HPDE6-E6E7 (cell line): ENCODE data around the gene RAB20.
"Not testable (repeated sequence)": the region's sequence is repeated elsewhere in the genome, so short reads cannot be mapped to it uniquely, and the experiment has no call there.

Experiments
- DNase-seq: peaks from one replicate; pipeline ENCODE4 v3.0.0; 2011; ENCODE audit warnings: missing footprints; ENCODE audit errors: extremely low spot score

The RAB20 gene

DNA sequence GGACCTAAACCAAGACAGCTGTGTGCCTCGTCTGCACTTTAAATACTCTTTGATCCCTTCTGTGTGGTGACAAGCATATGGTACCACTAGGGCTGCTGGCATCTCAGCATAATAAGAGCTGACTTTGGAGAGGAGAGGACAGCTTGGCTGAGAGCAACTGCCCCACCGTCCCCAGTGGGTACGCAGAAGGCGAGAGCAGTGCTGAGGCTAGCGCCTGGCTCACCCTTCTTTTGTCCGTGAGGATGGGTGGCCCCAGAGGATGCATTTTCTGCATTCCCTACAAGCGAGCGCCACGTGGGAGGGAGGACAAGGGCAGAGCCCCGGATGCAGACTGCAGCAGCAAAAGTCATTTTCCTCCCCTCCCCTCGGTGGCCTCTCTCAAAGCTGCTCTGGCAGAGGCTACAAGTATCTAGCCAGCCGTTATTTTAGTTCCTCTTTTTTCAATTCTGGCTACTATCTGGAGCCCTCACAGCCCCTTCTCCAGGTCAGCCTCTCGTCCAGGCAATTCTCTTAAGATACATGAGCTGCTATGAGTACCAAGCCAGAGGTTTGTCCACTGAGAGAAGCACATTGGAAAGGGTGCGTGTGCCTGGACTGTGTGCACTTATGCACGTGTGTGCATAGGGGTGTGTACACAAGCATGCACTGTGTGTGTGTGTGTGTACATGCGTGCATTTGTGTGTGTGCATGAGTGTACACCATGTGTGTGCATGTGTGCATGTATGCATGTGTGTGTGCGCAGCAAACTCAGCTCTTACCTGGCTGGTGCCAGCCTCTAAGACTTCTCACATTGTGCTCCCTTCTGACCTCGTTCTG, 51.3 kb downstream of the RAB20 start:
- no peak for DNase-seq

GRCh38 chr13:110509478-110509926, 52.0 kb downstream of the RAB20 start:
- no peak for DNase-seq

DNA sequence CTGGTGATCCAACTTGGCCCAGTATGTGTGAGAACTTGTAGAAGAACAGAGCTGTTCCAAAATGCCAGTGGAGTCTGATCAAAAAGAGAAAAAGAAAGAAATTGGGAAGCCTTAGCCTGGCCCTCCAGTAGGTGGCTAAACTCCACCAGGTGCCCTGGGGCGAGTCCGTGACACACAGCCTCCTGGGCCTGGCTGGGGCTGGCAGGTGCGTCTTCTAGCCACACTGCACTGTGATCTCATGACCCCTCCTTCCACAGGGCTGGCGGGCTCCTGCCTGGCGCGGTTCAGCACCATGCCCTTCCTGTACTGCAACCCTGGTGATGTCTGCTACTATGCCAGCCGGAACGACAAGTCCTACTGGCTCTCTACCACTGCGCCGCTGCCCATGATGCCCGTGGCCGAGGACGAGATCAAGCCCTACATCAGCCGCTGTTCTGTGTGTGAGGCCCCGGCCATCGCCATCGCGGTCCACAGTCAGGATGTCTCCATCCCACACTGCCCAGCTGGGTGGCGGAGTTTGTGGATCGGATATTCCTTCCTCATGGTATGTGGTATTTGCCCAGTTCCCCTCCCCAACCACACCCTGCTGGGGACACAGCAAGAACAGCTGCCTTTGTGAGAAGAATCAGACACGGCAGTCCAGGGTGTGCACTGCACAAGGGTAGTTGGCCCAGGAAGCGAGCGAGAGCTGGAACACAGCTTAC, 53.7 kb downstream of the RAB20 start:
- DNase-seq: peak; percentile 17

GRCh38 chr13:110506859-110507566, 54.5 kb downstream of the RAB20 start:
- peak; percentile 39 for DNase-seq

DNA sequence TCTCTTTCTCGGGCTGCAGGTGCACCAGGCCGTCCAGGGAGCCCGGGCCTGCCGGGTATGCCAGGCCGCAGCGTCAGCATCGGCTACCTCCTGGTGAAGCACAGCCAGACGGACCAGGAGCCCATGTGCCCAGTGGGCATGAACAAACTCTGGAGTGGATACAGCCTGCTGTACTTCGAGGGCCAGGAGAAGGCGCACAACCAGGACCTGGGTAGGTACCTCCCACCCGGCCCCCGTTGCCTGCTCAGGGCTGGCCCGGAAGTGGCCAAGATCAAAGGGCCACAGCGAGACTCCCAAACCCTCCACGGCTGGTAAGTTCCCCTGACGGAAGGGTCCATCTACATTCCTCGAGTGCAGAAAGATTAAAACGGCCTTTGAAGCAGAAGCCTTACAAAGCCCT, 55.1 kb downstream of the RAB20 start:
- no peak for DNase-seq

DNA sequence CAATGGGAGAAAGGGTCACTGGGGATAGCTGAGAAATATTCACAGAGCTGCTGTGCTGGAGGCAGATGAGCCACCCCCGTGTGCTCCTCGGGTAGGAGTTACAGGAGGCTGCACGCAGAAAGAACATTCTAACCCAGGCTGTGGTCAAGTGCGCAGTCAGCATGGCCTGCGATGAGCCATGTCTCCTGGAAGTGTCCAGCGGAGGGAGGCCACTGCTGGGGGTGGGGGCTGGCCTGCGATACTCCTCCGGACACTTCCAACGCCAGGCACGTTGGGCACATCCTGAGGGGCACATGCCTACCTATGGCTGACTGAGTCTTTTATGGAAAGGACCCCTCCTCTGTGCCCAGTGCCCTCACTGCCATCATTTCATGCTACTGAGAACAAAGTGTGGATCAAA, 55.9 kb downstream of the RAB20 start:
- no peak for DNase-seq

DNA sequence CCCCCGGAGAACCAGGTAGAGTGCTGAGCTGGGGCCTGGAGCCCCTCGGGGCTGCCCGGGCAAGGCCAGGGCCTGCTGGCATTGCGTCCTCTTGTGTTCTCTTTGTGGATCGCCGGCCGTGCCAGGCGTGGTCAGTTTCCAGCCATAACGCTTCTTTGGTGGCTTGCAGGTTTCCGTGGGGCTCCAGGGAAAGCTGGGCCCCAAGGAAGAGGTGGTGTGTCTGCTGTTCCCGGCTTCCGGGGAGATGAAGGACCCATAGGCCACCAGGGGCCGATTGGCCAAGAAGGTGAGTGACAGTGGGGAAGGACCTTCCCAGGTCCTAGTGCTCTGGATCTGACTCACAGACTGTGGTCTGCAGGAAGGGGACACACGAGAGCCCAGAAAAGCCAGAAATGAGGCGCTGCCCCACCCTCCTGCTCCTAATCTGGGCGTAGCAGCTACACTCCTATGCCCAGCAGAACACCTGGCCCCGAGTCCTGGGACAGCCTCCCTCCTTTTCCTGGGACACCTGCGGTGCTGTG, 57.5 kb downstream of the RAB20 start:
- DNase-seq: no peak

- DNase-seq: no peak
Measured at GRCh38 chr13:110503037-110503901, 58.3 kb downstream of the RAB20 start.

DNA sequence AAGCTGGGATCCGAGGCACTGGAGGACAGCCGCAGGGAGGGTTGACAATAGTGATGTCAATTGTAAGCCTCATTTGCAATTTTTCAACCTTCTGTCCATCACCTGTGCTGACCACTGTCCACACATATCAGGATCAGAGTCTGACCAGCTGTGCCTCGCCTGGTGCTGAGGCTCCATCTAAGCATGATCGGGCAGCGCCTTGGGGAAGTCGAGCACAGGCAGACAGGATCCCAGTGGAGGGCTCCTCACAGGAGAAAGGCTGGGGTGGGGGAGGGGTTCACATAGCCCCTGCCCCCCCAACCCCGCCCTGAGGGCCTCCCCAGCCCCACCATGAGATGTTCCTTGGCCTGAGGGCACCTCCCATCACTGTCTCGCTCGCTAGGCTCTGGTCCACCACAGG, 60.3 kb downstream of the RAB20 start:
- DNase-seq: no peak

DNA sequence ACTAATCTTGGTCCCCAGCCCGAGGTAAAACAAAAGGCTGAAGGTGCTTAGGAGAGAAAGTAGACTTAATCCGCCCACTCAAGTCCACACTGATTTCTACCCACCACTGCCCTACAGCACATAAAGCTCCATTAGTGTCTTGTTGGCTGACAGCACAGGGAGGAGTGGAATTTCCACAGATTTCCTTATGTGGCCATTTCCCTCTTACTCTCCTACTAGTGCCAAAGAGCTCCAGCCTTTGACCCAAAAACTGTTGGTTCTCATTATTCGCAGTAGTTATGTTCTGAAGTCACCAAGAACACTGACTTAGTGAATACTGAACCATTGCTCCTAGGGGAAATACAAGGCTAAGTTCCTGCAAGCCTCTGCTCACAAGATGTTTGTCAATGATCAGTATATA, 61.2 kb downstream of the RAB20 start:
- no peak for DNase-seq

GRCh38 chr13:110499621-110500281, 61.8 kb downstream of the RAB20 start:
- DNase-seq: no peak

GRCh38 chr13:110498765-110499164, 62.8 kb downstream of the RAB20 start:
- DNase-seq: no peak

- DNase-seq: no peak
Measured at GRCh38 chr13:110498327-110498726, 63.2 kb downstream of the RAB20 start.

- not testable (repeated sequence) for DNase-seq
Measured at GRCh38 chr13:110497896-110498295, 63.6 kb downstream of the RAB20 start.

DNA sequence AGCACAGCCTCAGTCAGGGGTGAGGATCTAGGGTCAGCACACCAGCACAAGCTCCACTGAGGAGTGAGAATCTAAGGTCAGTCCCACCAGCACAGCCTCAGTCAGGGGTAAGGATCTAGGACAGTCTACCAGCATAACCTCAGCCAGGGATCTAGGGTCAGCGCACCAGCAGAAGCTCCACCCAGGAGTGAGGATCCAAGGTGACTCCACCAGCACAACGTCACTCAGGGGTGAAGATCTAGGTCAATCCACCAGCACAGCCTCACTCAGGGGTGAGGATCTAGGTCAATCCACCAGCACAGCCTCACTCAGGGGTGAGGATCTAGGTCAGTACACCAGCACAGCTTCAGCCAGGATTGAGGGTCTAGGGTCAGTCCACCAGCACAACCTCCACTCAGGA, 64.5 kb downstream of the RAB20 start:
- DNase-seq: no peak

- no peak for DNase-seq
Measured at GRCh38 chr13:110496281-110496680, 65.2 kb downstream of the RAB20 start.

GRCh38 chr13:110495881-110496280, 65.6 kb downstream of the RAB20 start:
- no peak for DNase-seq

- no peak for DNase-seq
Measured at GRCh38 chr13:110495376-110495775, 66.1 kb downstream of the RAB20 start.

- no peak for DNase-seq
Measured at GRCh38 chr13:110493613-110494012, 67.9 kb downstream of the RAB20 start.

GRCh38 chr13:110492679-110493593, 68.6 kb downstream of the RAB20 start:
- DNase-seq: no peak
